Embryonic facial prominence (tissue), 1 donor: ENCODE data around the gene ARL5C.
"Not testable (repeated sequence)": the region's sequence is repeated elsewhere in the genome, so short reads cannot be mapped to it uniquely, and the experiment has no call there.

Experiments
- DNase-seq: peaks from one replicate; pipeline ENCODE4 v3.0.0-alpha.2; 2016; ENCODE audit errors: extremely low spot score

The ARL5C gene

DNA sequence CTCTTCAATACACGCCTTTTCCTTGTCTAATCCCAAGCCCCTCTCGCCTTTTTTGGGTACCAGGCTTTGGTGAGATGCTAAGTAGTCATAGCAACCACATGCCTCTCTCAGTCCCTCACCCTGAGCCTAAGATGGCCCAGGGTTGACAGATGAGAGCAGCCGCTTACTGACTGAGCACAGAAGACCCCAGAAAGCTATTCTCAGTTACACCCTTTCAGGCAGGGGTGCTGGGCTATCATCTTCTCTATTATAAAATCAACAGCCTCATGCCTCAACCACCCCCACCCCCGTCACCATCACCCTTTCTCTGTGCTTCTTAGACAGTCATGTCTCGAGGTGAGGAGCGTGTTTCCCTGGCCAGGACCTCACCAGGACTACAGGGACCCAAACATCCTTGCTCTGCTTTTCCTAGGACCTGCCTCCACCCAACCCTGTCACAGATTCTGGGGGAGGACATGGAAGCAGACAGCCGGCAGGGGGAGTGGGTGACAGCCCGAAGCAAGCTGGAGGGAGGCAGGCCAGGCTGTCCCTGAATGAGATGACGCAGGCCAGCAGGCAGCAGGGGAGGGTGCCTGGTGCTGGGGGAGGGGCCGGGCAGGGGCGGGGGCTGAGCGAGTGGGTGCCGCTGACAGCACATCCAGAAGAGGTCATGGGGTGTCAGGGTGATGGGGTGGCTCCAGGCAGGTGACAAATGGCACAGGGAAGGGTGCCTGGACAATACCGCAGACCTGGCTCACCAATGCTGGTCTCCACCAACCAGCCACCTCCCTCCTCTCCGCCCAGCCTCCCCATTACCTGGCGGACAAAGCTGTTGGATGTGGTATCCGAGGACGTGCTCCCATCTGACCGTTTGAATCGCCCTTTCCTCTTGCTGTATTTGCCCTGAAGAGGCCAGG lies 28.4 kb upstream of the ARL5C start:
- DNase-seq: no peak

DNA sequence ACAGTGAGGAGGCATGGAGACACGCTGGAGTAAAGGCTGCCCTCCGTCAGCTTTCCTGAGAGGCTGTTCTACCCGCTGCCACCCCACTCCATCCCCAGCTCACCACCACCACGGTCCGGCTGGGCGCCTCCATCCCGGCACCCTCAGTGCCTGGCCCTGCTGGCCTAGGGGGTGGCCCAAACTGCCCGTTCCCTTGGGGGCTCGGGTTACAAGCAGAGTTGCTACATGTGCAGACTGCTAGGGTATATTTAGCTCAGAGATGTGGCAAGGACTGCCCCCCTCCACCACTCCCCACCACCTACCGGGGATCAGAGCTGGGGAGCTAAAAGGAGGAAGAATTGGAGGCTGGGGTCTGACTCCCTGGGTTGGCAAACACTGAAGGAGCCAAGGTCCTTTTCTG lies 27.4 kb upstream of the ARL5C start:
- DNase-seq: no peak

GRCh38 chr17:39192901-39193300 lies 26.9 kb upstream of the ARL5C start:
- DNase-seq: no peak

GRCh38 chr17:39191750-39192510 lies 26.0 kb upstream of the ARL5C start:
- no peak for DNase-seq

GRCh38 chr17:39187152-39187830 lies 21.3 kb upstream of the ARL5C start:
- no peak for DNase-seq

DNA sequence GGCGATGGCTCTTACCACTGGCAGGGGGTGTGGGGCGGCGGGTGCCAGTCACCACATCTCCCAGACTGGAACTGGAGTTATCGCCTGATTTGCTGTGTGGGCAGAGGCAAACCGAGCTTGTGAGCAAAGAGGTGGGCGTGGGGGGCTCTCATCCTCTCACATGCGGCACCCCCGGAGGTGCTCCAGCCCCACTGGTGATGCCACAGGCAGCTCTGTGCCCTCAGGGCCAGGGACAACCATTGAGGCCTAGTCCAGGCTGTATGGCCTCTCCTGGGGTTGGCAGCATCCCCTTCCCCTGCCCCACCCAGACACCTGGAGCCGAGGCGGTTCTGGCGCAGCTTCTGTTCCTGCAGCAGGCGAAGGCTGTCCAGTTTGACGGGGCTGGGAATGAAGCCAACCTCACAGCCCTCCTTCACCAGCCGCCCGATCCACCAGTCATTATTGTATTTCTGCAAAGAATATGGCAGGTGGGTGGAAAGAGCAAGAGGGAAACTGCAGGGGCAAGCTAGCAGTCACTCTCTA lies 20.6 kb upstream of the ARL5C start:
- DNase-seq: no peak

DNA sequence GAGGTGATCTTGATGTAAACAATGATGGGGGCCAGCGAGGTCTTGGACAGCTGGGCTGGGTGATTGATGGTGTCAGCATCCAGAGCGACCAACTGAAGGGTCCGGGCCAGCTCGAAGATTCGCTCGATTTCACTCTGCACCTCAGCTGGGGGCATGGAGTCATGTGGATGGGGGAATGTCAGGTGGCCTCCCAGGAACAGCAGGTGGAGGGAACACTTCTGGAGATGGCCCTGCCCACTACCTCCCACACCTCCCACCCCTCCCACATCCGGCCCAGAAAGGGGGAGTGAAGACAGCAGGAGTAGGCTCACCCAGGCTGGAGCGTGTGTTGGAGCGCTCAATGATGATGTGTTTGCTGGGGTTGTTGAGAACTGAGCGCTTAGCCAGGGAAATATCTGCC lies 17.8 kb upstream of the ARL5C start:
- DNase-seq: no peak

GRCh38 chr17:39183045-39183444 lies 17.1 kb upstream of the ARL5C start:
- no peak for DNase-seq

DNA sequence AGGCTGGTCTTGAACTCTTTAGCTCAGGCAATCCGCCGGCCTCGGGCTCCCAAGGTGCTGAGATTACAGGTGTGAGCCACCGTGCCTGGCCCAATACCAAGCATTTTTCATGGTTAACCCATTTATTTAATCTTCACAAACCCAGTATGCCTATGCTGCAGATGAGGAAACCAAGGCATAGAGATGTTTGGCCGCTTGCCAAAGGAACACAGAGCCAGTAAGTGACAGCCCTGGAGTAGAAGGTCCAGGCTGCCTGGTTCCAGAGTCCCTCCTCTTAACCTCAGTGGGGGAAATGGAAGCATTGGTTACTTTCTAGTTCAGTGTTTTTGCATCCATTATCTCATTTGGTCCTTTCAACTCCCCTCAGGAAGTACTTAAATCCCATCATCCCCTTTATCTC lies 15.3 kb upstream of the ARL5C start:
- no peak for DNase-seq

GRCh38 chr17:39178536-39178935 lies 12.6 kb upstream of the ARL5C start:
- no peak for DNase-seq

GRCh38 chr17:39177256-39177655 lies 11.3 kb upstream of the ARL5C start:
- DNase-seq: no peak

- DNase-seq: no peak
Measured at GRCh38 chr17:39175695-39176093, 9.7 kb upstream of the ARL5C start.

DNA sequence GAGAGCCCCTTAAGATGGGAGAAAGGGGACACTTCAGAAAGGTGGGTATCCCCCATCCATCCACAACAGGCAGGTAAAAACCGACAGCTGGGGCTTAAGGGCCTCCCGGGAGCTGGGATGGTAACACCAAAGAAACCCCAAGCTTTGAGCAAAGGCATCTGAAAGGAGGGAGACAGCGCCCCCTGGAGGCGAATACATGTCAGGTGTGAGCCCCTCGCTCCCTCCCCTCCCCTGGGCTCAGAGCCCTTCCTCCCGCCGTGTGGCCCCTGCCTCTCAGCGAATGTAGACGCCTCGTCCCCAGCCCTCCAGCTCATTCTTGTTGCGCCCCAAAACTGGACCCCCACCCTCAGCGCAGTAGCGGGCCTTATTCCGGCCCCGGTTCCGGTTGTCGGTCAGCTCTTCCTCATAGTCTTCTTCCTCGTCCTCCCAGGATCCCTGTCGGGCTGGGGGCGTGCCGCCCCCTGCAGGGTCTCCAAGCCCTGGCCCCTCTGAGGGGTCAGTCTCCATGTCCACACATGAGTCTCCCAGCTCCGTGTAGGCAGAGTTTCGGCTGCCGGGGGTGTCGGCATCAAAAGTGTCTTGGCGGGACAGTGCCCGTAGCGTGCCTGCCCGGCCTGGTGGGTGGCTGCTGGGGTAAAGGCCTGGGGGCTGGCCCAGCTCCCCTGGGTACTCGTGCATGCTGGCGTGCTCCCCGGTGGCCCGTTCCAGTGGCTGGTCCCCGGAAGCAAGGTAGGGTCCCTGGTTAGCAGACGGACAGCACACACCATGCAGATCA lies 9.1 kb upstream of the ARL5C start:
- DNase-seq: no peak

DNA sequence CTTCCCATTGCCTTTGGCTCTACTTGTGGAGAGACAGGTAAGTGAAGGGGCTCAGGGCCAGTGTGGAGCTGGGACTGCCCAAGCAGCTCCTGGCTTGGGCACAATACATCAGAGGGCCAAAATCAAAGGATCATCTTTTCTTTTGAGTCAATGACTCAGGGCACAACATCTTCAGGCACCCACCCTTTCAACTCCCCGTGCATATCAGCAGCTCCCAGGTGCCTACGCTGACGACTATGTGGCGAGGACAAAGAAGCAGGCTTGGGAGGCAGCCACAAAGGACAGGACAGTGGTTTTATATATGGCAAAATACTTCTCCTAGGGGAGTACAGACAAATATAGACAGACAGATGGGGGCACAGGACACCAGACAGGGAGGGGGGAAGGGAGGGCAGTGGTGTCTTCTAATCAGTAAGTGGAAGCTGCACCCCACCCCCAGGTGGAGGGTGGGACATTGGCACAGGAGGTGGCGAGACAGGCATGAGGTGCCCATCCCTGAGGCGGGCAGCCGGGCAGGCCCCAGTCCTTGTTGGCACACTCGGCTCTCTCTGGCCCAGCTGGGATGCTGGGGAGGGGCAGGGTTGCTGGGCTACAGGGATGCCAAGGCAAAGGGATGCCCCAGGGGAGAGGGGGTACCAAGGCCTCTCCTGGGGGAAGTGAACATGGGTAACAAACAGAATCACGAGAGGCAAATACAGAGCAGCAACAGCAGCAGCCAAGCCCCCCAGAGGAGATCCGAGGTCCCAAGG lies 7.7 kb upstream of the ARL5C start:
- DNase-seq: no peak

GRCh38 chr17:39173080-39173479 lies 7.1 kb upstream of the ARL5C start:
- DNase-seq: no peak

GRCh38 chr17:39171933-39172332 lies 6.0 kb upstream of the ARL5C start:
- no peak for DNase-seq

GRCh38 chr17:39170558-39170957 lies 4.6 kb upstream of the ARL5C start:
- DNase-seq: no peak

DNA sequence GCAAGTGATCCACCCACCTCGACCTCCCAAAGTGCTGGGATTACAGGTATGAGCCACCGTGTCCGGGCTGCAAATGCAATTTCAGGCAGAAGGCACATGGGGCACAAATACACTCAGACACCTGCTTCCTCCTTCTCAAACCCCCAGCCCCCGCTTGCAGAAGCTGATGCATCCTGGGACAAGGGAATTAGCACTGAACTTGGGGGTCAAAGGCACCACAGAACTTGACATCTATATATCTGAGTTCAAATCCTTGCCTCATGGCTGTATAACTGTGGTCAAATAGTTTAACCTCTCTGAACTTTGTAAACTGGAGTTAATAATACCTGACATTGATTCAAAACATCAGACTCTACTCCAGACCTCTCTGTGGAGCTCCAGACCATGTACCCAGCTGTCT lies 4.1 kb upstream of the ARL5C start:
- no peak for DNase-seq

- DNase-seq: no peak
Measured at GRCh38 chr17:39169518-39169917, 3.6 kb upstream of the ARL5C start.

GRCh38 chr17:39169101-39169500 lies 3.1 kb upstream of the ARL5C start:
- DNase-seq: no peak

DNA sequence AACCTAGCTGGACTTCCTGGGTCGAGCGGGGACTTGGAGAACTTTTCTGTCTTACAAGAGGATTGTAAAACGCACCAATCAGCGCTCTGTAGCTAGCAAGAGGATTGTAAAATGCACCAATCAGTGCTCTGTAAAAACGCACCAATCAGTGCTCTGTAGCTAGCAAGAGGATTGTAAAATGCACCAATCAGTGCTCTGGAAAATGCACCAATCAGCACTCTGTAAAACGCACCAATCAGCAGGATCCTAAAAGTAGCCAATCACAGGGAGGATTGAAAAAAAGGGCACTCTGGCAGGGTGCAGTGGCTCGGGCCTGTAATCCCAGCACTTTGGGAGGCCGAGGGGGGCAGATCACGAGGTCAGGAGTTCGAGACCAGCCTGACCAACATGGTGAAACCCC lies 2.5 kb upstream of the ARL5C start:
- not testable (repeated sequence) for DNase-seq
